IMR-90 (cell line): ENCODE results near the gene OR10H1. TPM values are rescaled to one million over a fixed set of nuclear protein-coding genes. Genes with fewer than 3 reads are reported as not detected.

Source experiments
- ATAC-seq: fragments of 200-7000 bp; cut with Tn5 transposase; 2 replicates; pipeline ENCODE4 v1.9.1; 2020; ENCODE audit warnings: low read depth, mild to moderate bottlenecking, moderate library complexity
- BruUV-seq: library from RNA; stranded (reverse); fragments of 400-500 nt; replicated peaks from 2 replicates; lab custom pipeline; 2021; lab: Mats Ljungman, UMichigan
- CTCF ChIA-PET: fragments of 300-600 bp; formaldehyde crosslinking; extraction: SDS; loops from one replicate; lab custom pipeline; 2021; ENCODE audit warnings: antibody characterized with exemption; lab: Yijun Ruan, JAX
- POLR2A ChIA-PET: fragments of 300-600 bp; sonication (Branson Sonifier 250); formaldehyde crosslinking; loops from one replicate; lab custom pipeline; 2022; ENCODE audit warnings: antibody characterized with exemption; ENCODE audit not compliant: unreplicated experiment; lab: Charles Lee
- DNase-seq: peaks from one replicate; pipeline ENCODE4 v3.0.0; 2013
- H2AFZ ChIP-seq: replicated peaks from 2 replicates; pipeline ENCODE3; 2013; ENCODE audit warnings: low read length, mild to moderate bottlenecking; ENCODE audit not compliant: poor library complexity
- H2AK5ac ChIP-seq: 2 replicates; pipeline ENCODE4 v1.6.1; 2013; ENCODE audit warnings: low read depth, low read length, inconsistent platforms
- H2AK9ac ChIP-seq: replicated peaks from 2 replicates; pipeline ENCODE3; 2013; ENCODE audit warnings: mild to moderate bottlenecking, low read depth, low read length, moderate library complexity; ENCODE audit not compliant: poor library complexity
- H2BK120ac ChIP-seq: 2 replicates; pipeline ENCODE4 v1.6.1; 2013; ENCODE audit warnings: low read depth, low read length, inconsistent platforms
- H2BK15ac ChIP-seq: 3 replicates; pipeline ENCODE4 v1.6.1; 2013; ENCODE audit warnings: low read depth, low read length, inconsistent platforms
- H2BK20ac ChIP-seq: 2 replicates; pipeline ENCODE4 v1.6.1; 2013; ENCODE audit warnings: low read depth, mild to moderate bottlenecking, inconsistent platforms, low read length, moderate library complexity
- H2BK5ac ChIP-seq: 2 replicates; pipeline ENCODE4 v1.6.1; 2013; ENCODE audit warnings: mild to moderate bottlenecking, low read depth, low read length, inconsistent platforms; ENCODE audit not compliant: poor library complexity, severe bottlenecking
- H3K14ac ChIP-seq: replicated peaks from 2 replicates; pipeline ENCODE4 v1.6.1; 2013; ENCODE audit warnings: low read depth, low read length, inconsistent platforms
- H3K18ac ChIP-seq: 2 replicates; pipeline ENCODE4 v1.6.1; 2013; ENCODE audit warnings: low read depth, low read length, control low read depth
- H3K23ac ChIP-seq: 2 replicates; pipeline ENCODE4 v1.6.1; 2013; ENCODE audit warnings: low read depth, low read length, inconsistent platforms
- H3K27ac ChIP-seq: 2 replicates; pipeline ENCODE4 v1.5.1; 2013; ENCODE audit warnings: mild to moderate bottlenecking, control low read depth, low read length; ENCODE audit not compliant: insufficient read depth
- H3K27me3 ChIP-seq: 2 replicates; pipeline ENCODE4 v1.6.1; 2013; ENCODE audit warnings: low read length; ENCODE audit not compliant: control insufficient read depth, insufficient read depth
- H3K36me3 ChIP-seq: 2 replicates; pipeline ENCODE4 v1.6.1; 2013; ENCODE audit warnings: low read length, mixed read lengths; ENCODE audit not compliant: control insufficient read depth, insufficient read depth
- H3K4ac ChIP-seq: 2 replicates; pipeline ENCODE4 v1.6.1; 2013; ENCODE audit warnings: low read depth, low read length, inconsistent platforms
- H3K4me1 ChIP-seq: 2 replicates; pipeline ENCODE4 v1.6.1; 2013; ENCODE audit warnings: low read length, mixed read lengths; ENCODE audit not compliant: control insufficient read depth, insufficient read depth
- H3K4me2 ChIP-seq: 2 replicates; pipeline ENCODE4 v1.6.1; 2013; ENCODE audit warnings: low read depth, mild to moderate bottlenecking, control low read depth, low read length, moderate library complexity
- H3K4me3 ChIP-seq: 2 replicates; pipeline ENCODE4 v1.5.1; 2013; ENCODE audit warnings: low read depth, mild to moderate bottlenecking, control low read depth, low read length, moderate library complexity; ENCODE audit not compliant: insufficient read depth
- H3K56ac ChIP-seq: 2 replicates; pipeline ENCODE4 v1.6.1; 2013; ENCODE audit warnings: low read length, inconsistent platforms; ENCODE audit not compliant: insufficient read depth; ENCODE audit errors: extremely low read depth
- H3K79me1 ChIP-seq, 2 experiments: 2 replicates each; pipeline ENCODE4 v1.6.1; 2013; ENCODE audit warnings: low read length in 2 of 2, inconsistent platforms in 1 of 2, low read depth in 1 of 2
- H3K9ac ChIP-seq: 2 replicates; pipeline ENCODE4 v1.6.1; 2013; ENCODE audit warnings: low read depth, low read length, control low read depth
- H3K9me1 ChIP-seq: 2 replicates; pipeline ENCODE4 v1.6.1; 2013; ENCODE audit warnings: low read length, inconsistent platforms; ENCODE audit not compliant: insufficient read depth
- H3K9me3 ChIP-seq: 2 replicates; pipeline ENCODE4 v1.6.1; 2013; ENCODE audit warnings: low read length; ENCODE audit not compliant: control insufficient read depth, insufficient read depth
- H4K20me1 ChIP-seq: 2 replicates; pipeline ENCODE4 v1.6.1; 2013; ENCODE audit warnings: low read length, inconsistent platforms; ENCODE audit not compliant: insufficient read depth
- H4K5ac ChIP-seq: 2 replicates; pipeline ENCODE4 v1.6.1; 2013; ENCODE audit warnings: mild to moderate bottlenecking, low read depth, low read length, control low read depth
- H4K8ac ChIP-seq, 2 experiments: 2 replicates each; pipeline ENCODE4 v1.6.1; 2013; ENCODE audit warnings: low read depth in 2 of 2, low read length in 2 of 2, control low read depth in 1 of 2, inconsistent platforms in 1 of 2
- H4K91ac ChIP-seq: 2 replicates; pipeline ENCODE4 v1.6.1; 2013; ENCODE audit warnings: low read depth, low read length, inconsistent platforms; ENCODE audit not compliant: insufficient read depth
- BHLHE40 ChIP-seq: fragments of 150-350 bp; IDR thresholded peaks from 2 replicates; pipeline ENCODE4 v1.6.1; 2016; ENCODE audit warnings: mild to moderate bottlenecking, low read depth, low read length
- CEBPB ChIP-seq: IDR thresholded peaks from 2 replicates; pipeline ENCODE4 v1.6.1; 2012; ENCODE audit warnings: low read depth, low read length, improper control_type of control experiment
- CHD1 ChIP-seq: IDR thresholded peaks from 2 replicates; pipeline ENCODE4 v1.6.1; 2012; ENCODE audit warnings: low read depth, low read length, improper control_type of control experiment
- FOS ChIP-seq: fragments of 150-350 bp; IDR thresholded peaks from 2 replicates; pipeline ENCODE4 v1.6.1; 2016; ENCODE audit warnings: low read depth, low read length
- MAFK ChIP-seq: IDR thresholded peaks from 2 replicates; pipeline ENCODE4 v1.6.1; 2012; ENCODE audit warnings: low read depth, low read length, improper control_type of control experiment
- MAZ ChIP-seq: IDR thresholded peaks from 2 replicates; pipeline ENCODE4 v1.6.1; 2012; ENCODE audit warnings: low read depth, mild to moderate bottlenecking, low read length, improper control_type of control experiment, moderate library complexity, borderline replicate concordance
- MXI1 ChIP-seq: IDR thresholded peaks from 2 replicates; pipeline ENCODE4 v1.6.1; 2012; ENCODE audit warnings: low read depth, mild to moderate bottlenecking, low read length, moderate library complexity, borderline replicate concordance
- NFE2L2 ChIP-seq: fragments of 150-350 bp; IDR thresholded peaks from 2 replicates; pipeline ENCODE4 v1.6.1; 2016; ENCODE audit warnings: low read depth, mild to moderate bottlenecking, low read length
- POLR2A ChIP-seq: IDR thresholded peaks from 2 replicates; pipeline ENCODE4 v1.6.1; 2012; ENCODE audit warnings: mild to moderate bottlenecking, low read depth, low read length
- RAD21 ChIP-seq: IDR thresholded peaks from 2 replicates; pipeline ENCODE4 v1.6.1; 2012; ENCODE audit warnings: low read length, improper control_type of control experiment
- RCOR1 ChIP-seq: IDR thresholded peaks from 2 replicates; pipeline ENCODE4 v1.6.1; 2012; ENCODE audit warnings: mild to moderate bottlenecking, low read length, improper control_type of control experiment; ENCODE audit not compliant: insufficient replicate concordance
- RFX5 ChIP-seq: IDR thresholded peaks from 2 replicates; pipeline ENCODE4 v1.8.0; 2012; ENCODE audit warnings: low read depth, mild to moderate bottlenecking, low read length, moderate library complexity
- SMC3 ChIP-seq: fragments of 150-350 bp; IDR thresholded peaks from 2 replicates; pipeline ENCODE4 v1.6.1; 2016; ENCODE audit warnings: low read depth, mild to moderate bottlenecking, antibody characterized with exemption, low read length, moderate library complexity
- WGBS, 2 experiments: methylation state at CpG; one replicate each; pipeline versions ENCODE4 v1.1.5 to v1.1.7; 2013; ENCODE audit warnings: missing lambda C conversion rate in 2 of 2; ENCODE audit not compliant: insufficient read length in 1 of 2; ENCODE audit errors: extremely low coverage in 2 of 2; 5-methylcytosine and 5-hydroxymethylcytosine counted together
- dilution Hi-C: fragments of 300-500 bp; cut with HindIII; formaldehyde crosslinking; loops from one replicate; pipeline ENCODE4 v1.14.3; 2018; ENCODE audit warnings: low sequenced_read_pairs; ENCODE audit not compliant: unreplicated experiment
- in situ Hi-C: fragments of 300-500 bp; cut with MboI; formaldehyde crosslinking; loops from 3 replicates; pipeline ENCODE4 v1.14.3; 2019; ENCODE audit warnings: low sequenced_read_pairs, inconsistent platforms, mixed read lengths
- intact Hi-C: fragments of 100-400 bp; cut with micrococcal nuclease; formaldehyde crosslinking; loops from 2 replicates; pipeline ENCODE4 v1.10.0; 2022
- polyA plus RNA-seq, 3 experiments: library from polyadenylated mRNA; depleted of rRNA; stranded (reverse); fragments of >200 nt; gene quantifications; 2 replicates each; pipeline ENCODE4 v1.2.3, GENCODE V29; 2012; ENCODE audit warnings: low replicate concordance in 1 of 3
- total RNA-seq: library from RNA; depleted of rRNA; stranded (reverse); fragments of >200 nt; gene quantifications from 2 replicates; pipeline ENCODE4 v1.2.3, GENCODE V29; 2012
- TF ChIP-seq, protein P1 (sequence below): fragments of 150-350 bp; IDR thresholded peaks from 2 replicates; pipeline ENCODE4 v1.6.1; 2016; ENCODE audit warnings: low read depth, mild to moderate bottlenecking, low read length, moderate library complexity, borderline replicate concordance
- TF ChIP-seq, protein P2 (sequence below): fragments of 150-350 bp; IDR thresholded peaks from 2 replicates; pipeline ENCODE4 v1.6.1; 2017; ENCODE audit warnings: mild to moderate bottlenecking, antibody characterized with exemption, low read length, low read depth
- TF ChIP-seq, protein P3 (sequence below): conservative IDR thresholded peaks from 2 replicates; pipeline ENCODE4 v1.5.1; 2012; ENCODE audit warnings: mild to moderate bottlenecking, low read depth, low read length, improper control_type of control experiment

OR10H1 gene
- total and polyA plus RNA-seq, 2 of the 4 experiments (the other 2 are of a cell fraction), result not detected

DNA sequence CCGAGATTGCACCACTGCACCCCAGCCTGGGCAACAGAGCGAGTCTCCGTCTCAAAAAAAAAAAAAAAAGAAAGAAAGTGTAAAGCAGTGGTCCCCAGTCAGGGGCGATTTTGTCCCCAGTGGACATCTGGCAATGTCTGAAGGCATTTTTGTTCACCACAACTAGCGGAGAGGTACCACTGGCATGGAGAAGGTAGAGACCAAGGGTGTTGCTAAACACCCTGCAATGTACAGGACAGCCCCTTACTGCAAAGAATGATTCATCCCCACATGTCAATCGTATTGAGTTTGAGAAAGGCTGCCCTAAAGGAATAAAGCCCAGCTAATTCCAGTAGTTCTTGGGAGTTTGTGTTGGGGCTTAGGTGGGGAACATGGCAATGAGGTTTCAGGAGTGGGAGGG lies 43.7 kb upstream of the OR10H1 start:
- Histone ChIP-seq H2AK9ac (no peak overlapping the region), H3K79me1 (no peaks in the 10 kb centered on the region), H2BK120ac (no peak overlapping the region), H3K4me1 (no peaks in the 10 kb centered on the region), H3K36me3 (no peaks in the 10 kb centered on the region), H3K9me1 (no peaks in the 10 kb centered on the region), H2BK20ac (no peak overlapping the region), H3K27me3 (no peaks in the 10 kb centered on the region), H3K14ac (no peak overlapping the region), H2BK5ac (no peak overlapping the region), H3K9ac (no peak overlapping the region), H3K56ac (no peak overlapping the region), H3K4ac (no peak overlapping the region), H4K8ac (no peak overlapping the region), H3K27ac (no peak overlapping the region), H3K9me3 (peaks cover 6% of the 10 kb centered on the region), H3K4me3 (no peak overlapping the region), H2BK15ac (no peak overlapping the region), H2AK5ac (no peak overlapping the region), H3K23ac (no peak overlapping the region), H4K20me1 (no peaks in the 10 kb centered on the region), H4K5ac (no peak overlapping the region), H2AFZ (no peak overlapping the region), H3K4me2 (no peak overlapping the region), H3K18ac (no peak overlapping the region), H4K91ac (no peak overlapping the region)
- intact Hi-C loops (no loop called here), dilution Hi-C loops (no loop called here), in situ Hi-C loops (no loop called here)
- TF ChIP-seq, protein P1, sequence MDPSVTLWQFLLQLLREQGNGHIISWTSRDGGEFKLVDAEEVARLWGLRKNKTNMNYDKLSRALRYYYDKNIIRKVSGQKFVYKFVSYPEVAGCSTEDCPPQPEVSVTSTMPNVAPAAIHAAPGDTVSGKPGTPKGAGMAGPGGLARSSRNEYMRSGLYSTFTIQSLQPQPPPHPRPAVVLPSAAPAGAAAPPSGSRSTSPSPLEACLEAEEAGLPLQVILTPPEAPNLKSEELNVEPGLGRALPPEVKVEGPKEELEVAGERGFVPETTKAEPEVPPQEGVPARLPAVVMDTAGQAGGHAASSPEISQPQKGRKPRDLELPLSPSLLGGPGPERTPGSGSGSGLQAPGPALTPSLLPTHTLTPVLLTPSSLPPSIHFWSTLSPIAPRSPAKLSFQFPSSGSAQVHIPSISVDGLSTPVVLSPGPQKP, result no peak
- TF ChIP-seq, protein P2, sequence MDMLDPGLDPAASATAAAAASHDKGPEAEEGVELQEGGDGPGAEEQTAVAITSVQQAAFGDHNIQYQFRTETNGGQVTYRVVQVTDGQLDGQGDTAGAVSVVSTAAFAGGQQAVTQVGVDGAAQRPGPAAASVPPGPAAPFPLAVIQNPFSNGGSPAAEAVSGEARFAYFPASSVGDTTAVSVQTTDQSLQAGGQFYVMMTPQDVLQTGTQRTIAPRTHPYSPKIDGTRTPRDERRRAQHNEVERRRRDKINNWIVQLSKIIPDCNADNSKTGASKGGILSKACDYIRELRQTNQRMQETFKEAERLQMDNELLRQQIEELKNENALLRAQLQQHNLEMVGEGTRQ, result no peak
- TF ChIP-seq SMC3 (no peak), BHLHE40 (no peak), POLR2A (no peak), FOS (no peak), CEBPB (no peak), CHD1 (no peak), MAFK (no peak), RCOR1 (no peak), NFE2L2 (no peak), MXI1 (no peak), RAD21 (no peak), MAZ (no peak), RFX5 (no peak)
- TF ChIP-seq, protein P3, sequence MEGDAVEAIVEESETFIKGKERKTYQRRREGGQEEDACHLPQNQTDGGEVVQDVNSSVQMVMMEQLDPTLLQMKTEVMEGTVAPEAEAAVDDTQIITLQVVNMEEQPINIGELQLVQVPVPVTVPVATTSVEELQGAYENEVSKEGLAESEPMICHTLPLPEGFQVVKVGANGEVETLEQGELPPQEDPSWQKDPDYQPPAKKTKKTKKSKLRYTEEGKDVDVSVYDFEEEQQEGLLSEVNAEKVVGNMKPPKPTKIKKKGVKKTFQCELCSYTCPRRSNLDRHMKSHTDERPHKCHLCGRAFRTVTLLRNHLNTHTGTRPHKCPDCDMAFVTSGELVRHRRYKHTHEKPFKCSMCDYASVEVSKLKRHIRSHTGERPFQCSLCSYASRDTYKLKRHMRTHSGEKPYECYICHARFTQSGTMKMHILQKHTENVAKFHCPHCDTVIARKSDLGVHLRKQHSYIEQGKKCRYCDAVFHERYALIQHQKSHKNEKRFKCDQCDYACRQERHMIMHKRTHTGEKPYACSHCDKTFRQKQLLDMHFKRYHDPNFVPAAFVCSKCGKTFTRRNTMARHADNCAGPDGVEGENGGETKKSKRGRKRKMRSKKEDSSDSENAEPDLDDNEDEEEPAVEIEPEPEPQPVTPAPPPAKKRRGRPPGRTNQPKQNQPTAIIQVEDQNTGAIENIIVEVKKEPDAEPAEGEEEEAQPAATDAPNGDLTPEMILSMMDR, result no peak
- BruUV-seq, result no TSS peak
- WGBS, 2 experiments, result 62% methylated on average over 2 of the region's 6 CpGs; no CpG with 5 or more reads in 1 of the 2 experiments
- ChIA-PET POLR2A (no interaction called here), CTCF (no interaction called here)
- ATAC-seq (no peak), DNase-seq (no peak)
